ENCODE results near the gene PTPN2.
A peak's percentile ranks its signal among the peaks of the same experiment; 100 is the strongest.

Gene PTPN2

GRCh38 chr18:12857991-12858544 lies 26.0 kb downstream of the PTPN2 start:
- no peak for DNase-seq (ENCODE audit: low read depth in 2 of 2)

DNA sequence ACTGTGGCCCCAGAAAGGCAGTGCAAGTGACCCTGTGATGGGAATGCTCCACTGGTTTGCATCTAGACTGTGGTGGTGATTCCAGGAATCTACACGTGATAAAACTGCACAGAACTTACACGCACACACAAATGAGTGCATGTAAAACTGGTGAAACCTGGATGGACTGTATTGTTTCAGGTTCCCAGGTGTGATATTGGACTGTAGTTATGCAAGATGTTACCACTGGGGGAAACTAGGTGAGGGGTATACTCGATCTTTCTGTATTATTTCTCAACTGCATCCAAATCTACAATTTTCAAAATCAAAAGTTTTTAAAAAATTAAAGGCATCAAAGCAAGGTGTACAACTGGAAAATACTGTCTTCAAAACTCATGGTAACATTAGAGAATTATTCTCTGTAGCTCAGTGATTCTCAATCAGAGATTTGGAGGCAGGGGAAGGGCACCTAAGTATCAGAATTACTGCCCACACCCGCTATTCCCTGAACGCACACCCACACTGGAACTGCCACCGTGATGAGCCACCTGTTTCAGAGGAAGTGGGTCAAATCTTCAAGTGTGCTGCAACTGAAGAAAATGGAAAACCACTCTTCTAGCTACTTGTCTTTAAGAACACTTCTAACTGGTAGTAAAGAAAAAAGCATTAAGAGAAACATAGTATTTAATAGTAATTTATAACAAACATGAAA lies 26.7 kb downstream of the PTPN2 start:
- peak; percentile 11 to 20 for DNase-seq (ENCODE audit: low read depth in 2 of 2)

DNA sequence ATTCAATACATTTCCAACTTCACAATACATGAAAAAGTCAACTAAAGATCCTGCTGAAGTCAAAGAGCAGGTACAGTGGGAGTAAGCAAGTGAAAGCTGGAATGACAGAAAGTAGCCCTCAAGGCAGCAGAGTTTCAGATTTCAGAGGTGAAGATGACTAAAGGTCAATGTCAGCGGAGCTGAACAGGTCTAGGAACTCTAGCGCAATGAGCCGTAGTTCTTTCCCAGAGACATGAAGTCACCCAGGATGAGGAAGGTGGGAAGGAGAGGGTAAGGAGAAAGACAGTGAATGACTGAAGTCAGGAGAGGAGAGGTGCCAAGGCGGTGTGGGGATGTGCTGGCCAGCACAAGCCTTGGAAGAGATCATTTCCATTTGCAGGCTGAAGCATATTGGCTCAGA lies 28.1 kb downstream of the PTPN2 start:
- DNase-seq (ENCODE audit: low read depth in 2 of 2) = no peak

GRCh38 chr18:12852566-12853315 lies 31.3 kb downstream of the PTPN2 start:
- no peak for DNase-seq (ENCODE audit: low read depth in 2 of 2)

GRCh38 chr18:12851716-12852115 lies 32.3 kb downstream of the PTPN2 start:
- DNase-seq (ENCODE audit: low read depth in 2 of 2) = no peak

DNA sequence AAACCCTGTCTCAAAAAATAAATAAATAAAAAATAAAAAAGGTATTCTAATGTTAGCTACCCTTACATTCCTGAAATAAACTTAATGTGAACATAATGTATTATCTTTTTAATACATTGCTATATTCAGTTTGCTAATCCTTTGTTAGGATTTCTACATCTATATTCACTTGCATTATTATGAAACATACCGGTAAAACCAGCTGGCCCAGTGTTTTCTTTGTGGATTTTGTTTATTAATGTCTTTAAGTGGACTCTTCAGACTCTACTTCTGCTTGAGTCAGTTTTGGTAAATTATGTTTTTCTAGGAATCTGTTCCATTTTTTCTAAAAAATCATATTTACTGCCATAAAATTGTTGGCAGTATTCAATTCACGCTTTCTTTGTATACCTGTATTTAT lies 34.5 kb downstream of the PTPN2 start:
- no peak for DNase-seq (ENCODE audit: low read depth in 2 of 2)

DNA sequence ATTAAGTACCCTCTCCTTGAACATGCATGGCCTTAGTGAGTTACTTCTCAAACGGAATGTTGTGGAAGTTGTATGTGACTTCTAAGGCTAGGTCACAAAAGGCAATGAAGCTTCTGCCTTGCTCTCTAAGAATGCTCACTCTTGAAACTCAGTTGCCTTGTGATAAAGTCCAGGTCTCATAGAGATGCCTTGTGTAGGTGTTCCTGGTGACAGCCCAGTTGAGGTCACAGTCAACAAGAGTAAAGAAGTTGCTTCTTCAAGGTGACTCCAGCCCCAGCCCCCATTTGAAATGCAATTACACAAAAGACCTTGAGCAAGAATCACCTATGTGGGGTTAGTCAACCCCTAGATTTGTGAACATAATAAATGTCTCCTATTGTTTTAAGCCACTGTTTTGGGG lies 35.6 kb downstream of the PTPN2 start:
- no peak for DNase-seq (ENCODE audit: low read depth in 2 of 2)

GRCh38 chr18:12844391-12844790 lies 39.6 kb downstream of the PTPN2 start:
- DNase-seq (ENCODE audit: low read depth in 2 of 2) = no peak

GRCh38 chr18:12843420-12844350 lies 40.4 kb downstream of the PTPN2 start:
- DNase-seq (ENCODE audit: low read depth in 2 of 2) = no peak

DNA sequence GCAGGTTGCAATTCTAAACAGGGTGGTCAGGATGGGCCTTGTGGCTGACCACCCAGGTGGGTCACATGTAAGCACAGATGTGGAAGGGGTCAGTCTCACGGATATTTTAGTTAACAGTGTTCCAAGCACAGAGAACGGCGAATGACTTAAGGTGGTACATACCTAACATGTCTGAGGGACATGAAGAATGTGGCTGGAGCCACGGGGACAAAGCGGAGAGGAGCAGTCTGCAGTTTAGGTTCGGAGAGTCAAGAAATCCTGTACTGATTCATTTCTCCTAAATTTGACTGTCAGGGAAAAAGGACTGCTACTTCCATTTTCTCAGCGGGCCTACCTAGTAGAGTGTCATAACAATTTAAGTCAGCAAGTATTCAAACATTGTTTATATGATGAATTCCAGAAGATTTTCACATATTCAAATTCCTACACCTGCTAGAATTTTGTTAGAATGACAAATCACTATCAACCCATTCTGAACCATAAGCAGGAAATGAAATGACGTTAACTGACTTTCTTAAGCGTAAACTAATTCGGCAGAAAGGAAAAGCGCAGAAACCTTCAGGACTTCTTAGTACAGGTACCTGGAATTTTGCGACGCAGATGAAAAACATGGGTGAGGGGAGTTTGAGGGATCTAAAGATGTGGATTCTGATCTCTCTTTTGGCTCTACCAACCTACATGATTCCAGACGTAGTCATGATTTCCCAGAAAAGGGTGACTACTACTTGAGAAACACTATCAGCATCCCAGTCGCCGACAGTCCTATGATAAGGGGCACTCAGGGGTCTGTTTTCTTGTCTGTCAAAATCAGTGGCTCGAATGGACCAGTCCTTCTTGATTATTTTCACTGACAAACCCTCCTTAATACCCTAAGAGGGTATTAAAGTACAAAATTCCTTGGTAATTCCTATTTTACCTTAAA lies 41.3 kb downstream of the PTPN2 start:
- no peak for DNase-seq (ENCODE audit: low read depth in 2 of 2)

DNA sequence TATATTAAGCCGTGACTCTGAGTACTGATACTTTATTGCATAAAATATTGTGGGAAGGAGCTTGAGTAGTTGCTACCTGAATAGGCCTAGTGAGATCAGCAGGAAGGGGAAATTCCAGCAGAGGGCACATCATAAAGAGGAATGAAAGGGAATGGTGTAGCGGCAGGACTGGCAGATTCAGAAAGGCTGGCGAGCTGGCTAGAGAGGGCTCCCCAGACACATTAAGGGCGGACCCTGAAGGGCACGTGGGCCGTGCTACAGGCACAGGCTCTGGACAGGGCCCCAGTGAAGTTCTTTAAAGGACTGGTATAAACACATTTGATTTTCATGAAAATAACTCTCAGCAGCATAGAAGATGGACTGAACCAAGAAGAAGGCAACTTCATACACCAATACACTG lies 43.0 kb downstream of the PTPN2 start:
- no peak for DNase-seq (ENCODE audit: low read depth in 2 of 2)

DNA sequence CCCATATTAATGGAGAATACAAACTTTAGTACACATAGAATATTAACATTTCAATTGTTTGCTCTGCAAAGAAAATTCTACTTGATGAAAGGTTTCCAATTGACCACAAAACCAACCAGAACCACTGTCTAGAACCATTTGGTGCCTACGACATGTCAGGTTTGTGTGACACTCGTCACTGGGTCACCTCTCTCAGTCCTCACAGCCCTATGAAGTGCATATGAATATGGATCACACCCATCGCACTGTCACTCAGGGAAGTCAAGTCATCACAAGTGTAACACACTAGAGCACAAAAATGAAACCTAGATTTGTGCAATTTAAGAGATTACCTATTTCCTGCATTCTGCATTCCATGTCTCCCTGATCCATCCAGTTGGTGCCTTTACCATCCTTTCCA lies 43.7 kb downstream of the PTPN2 start:
- DNase-seq (ENCODE audit: low read depth in 2 of 2) = no peak

DNA sequence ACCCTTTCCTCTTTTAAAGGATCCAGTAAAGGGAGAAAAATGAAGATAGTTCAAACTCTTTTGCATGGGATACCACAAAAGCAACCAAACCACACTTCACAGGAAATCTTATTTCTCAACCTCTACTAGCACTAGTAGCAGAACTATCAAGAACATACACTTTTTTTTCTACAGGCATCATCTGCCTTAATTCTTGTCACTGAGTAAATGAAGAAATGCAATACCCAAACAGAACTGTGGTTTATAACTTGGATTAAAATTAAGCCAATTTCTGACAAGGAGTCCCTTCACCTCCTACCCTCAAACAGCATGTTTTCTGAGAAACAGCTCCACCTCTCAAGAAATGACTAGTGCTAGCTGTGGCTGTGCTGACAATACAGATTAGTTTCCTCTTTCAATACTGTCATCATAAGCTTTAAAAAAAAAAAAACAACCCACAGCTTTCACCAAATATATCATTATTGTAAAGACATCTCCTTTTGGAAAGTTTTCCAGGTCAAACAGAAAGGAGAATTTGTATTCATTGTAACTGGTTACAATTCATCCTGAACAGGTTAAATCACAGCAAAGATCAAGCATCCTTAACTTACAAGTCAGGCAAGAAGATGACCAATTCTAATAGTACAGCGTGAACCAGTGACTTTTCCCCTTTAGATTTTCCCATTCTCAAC lies 44.4 kb downstream of the PTPN2 start:
- DNase-seq (ENCODE audit: low read depth in 2 of 2) = peak in 1 of 2 donors; percentile 27

DNA sequence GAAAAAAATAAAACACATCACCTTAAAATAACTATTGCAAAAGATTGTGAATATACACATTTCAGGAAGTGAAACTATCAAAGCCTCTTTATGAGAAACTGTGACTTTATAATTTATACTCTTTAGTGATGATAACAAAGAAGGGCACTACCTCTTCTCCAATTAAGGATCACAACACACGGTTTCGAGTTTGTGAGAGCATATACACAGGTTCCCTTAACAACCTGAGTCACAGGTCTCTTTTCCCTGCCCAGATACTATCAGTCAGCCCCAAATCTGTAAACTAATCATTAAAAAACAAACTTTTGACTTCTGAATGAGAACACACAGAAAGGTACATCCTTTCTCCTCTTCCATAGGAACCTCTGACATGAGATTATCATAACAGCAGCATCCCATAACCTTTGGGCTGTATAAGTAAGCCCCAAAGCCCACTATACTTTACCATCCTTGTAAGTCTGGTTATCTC lies 44.9 kb downstream of the PTPN2 start:
- peak in 1 of 2 donors; percentile 22 for DNase-seq (ENCODE audit: low read depth in 2 of 2)

DNA sequence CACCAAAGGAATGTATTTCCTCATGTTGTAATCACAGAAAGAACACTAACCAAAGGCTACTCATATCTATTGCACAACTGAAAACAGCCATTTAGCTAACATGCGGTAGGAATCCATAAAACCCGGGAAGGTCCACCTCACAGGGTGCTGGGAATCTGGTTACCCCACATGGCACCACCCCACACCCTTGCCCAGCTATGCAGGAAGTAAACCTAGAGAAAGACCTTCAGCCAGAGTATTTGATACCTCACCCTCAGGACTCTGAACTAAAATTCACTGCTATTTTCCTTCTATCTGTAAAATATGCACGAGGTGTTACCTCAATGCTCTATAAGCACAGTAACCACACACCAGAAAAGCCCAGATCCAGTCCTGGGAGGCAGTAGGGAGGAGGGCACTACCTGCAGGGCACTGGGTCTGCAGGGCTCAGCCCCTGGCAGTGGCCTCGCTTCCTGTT lies 45.8 kb downstream of the PTPN2 start:
- DNase-seq (ENCODE audit: low read depth in 2 of 2) = no peak

GRCh38 chr18:12837747-12838146 lies 46.3 kb downstream of the PTPN2 start:
- no peak for DNase-seq (ENCODE audit: low read depth in 2 of 2)

DNA sequence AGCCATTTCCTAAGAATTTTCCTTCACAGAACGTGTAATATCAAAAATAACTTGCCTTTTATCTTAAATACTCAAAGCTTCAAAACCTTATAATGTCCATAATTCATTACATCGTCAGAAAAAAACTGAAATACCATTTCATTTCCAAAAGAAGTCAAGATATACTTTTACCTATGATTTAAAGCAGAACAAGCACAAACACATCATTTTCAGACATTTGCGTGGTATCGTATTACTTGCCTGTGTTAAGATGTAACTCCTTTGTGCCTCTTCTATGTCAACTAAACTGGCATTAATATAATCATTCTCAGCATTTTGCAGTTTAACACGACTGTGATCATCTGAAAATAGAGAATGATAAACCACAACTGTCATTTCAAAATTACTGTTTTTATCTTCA lies 47.5 kb downstream of the PTPN2 start:
- no peak for DNase-seq (ENCODE audit: low read depth in 2 of 2)

- DNase-seq (ENCODE audit: low read depth in 2 of 2) = no peak
These were observed 55.7 kb downstream of the PTPN2 start for GRCh38 chr18:12828116-12829051.

DNA sequence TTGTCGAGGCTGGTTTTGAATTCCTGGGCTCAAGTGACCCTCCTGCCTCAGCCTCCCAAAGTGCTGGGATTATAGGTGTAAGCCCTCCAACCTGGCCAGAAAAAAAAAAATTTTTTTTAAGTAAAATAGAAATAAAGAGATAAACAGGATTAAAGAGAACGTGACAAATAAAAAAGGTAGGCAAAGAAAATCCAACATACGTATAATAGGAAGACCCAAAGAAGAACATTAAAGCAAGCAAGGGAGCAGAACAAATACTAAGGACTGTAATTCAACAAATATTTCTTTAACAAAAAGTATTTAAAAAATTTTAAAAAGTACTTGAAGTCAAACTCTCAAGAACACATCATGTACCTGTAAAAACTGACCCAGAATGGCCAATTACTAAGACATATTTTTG lies 56.4 kb downstream of the PTPN2 start:
- DNase-seq (ENCODE audit: low read depth in 2 of 2) = no peak

Measured in stimulated activated CD4-positive, alpha-beta T cell treated with anti-CD3 and anti-CD28 coated beads, Interleukin-15, amount 100 ng/mL, for 48 hours (primary cell).